KMS-11 (cell line): Measurements from ENCODE around the gene LHX5.

Experiments used
- H2AFZ ChIP-seq: fragments of 200-600 bp; sonication (generic); 2 replicates; pipeline ENCODE4 v1.6.1; 2016; ENCODE audit warnings: antibody characterized with exemption, mixed run types, low read depth
- H3K27ac ChIP-seq: fragments of 200-600 bp; sonication (generic); 2 replicates; pipeline ENCODE4 v1.6.1; 2016; ENCODE audit warnings: mild to moderate bottlenecking, mixed run types
- H3K27me3 ChIP-seq: fragments of 200-600 bp; sonication (generic); 2 replicates; pipeline ENCODE4 v1.6.1; 2017; ENCODE audit warnings: mild to moderate bottlenecking, low read depth, mixed run types, moderate library complexity; ENCODE audit not compliant: insufficient read depth
- H3K36me3 ChIP-seq: fragments of 200-600 bp; sonication (generic); 2 replicates; pipeline ENCODE4 v1.6.1; 2017; ENCODE audit warnings: mild to moderate bottlenecking, mixed run types; ENCODE audit not compliant: insufficient read depth
- H3K4me1 ChIP-seq: fragments of 200-600 bp; sonication (generic); 2 replicates; pipeline ENCODE4 v1.6.1; 2016; ENCODE audit warnings: mild to moderate bottlenecking, low read depth, mixed run types; ENCODE audit not compliant: poor library complexity, severe bottlenecking
- H3K4me2 ChIP-seq: fragments of 200-600 bp; sonication (generic); 2 replicates; pipeline ENCODE4 v1.7.0; 2016; ENCODE audit warnings: mild to moderate bottlenecking, mixed run types
- H3K4me3 ChIP-seq: fragments of 200-600 bp; sonication (generic); IDR thresholded peaks from 2 replicates; pipeline ENCODE4 v1.6.1; 2017; ENCODE audit warnings: low read depth, low read length, mixed read lengths; ENCODE audit not compliant: insufficient read depth
- H3K79me2 ChIP-seq: fragments of 200-600 bp; sonication (generic); 2 replicates; pipeline ENCODE4 v1.6.1; 2016; ENCODE audit warnings: low read depth, mixed run types; ENCODE audit not compliant: insufficient read depth
- H3K9ac ChIP-seq: fragments of 200-600 bp; sonication (generic); 2 replicates; pipeline ENCODE4 v1.6.1; 2016; ENCODE audit warnings: mild to moderate bottlenecking, mixed run types
- H4K20me1 ChIP-seq: fragments of 200-600 bp; sonication (generic); 2 replicates; pipeline ENCODE4 v1.6.1; 2016; ENCODE audit warnings: mild to moderate bottlenecking, mixed run types; ENCODE audit not compliant: insufficient read depth
- TF ChIP-seq, protein P1 (sequence below): fragments of 200-600 bp; sonication (generic); conservative IDR thresholded peaks from 2 replicates; pipeline ENCODE4 v1.6.1; 2017; ENCODE audit warnings: low read depth, mild to moderate bottlenecking, antibody characterized with exemption, low read length, moderate library complexity, mixed read lengths

Gene LHX5

GRCh38 chr12:113467142-113467501, 4.5 kb downstream of the LHX5 start:
- Histone ChIP-seq H3K79me2 (no peaks in the 10 kb centered on the region), H3K4me3 (no peak overlapping the region), H3K27me3 (peaks cover 44% of the 10 kb centered on the region), H4K20me1 (no peaks in the 10 kb centered on the region), H2AFZ (peak overlapping the region; percentile 49; the same call in 1 of the 2 replicates), H3K9ac (no peak overlapping the region), H3K4me1 (no peaks in the 10 kb centered on the region), H3K36me3 (no peaks in the 10 kb centered on the region), H3K27ac (no peak overlapping the region), H3K4me2 (no peak overlapping the region)
- TF ChIP-seq, protein P1, sequence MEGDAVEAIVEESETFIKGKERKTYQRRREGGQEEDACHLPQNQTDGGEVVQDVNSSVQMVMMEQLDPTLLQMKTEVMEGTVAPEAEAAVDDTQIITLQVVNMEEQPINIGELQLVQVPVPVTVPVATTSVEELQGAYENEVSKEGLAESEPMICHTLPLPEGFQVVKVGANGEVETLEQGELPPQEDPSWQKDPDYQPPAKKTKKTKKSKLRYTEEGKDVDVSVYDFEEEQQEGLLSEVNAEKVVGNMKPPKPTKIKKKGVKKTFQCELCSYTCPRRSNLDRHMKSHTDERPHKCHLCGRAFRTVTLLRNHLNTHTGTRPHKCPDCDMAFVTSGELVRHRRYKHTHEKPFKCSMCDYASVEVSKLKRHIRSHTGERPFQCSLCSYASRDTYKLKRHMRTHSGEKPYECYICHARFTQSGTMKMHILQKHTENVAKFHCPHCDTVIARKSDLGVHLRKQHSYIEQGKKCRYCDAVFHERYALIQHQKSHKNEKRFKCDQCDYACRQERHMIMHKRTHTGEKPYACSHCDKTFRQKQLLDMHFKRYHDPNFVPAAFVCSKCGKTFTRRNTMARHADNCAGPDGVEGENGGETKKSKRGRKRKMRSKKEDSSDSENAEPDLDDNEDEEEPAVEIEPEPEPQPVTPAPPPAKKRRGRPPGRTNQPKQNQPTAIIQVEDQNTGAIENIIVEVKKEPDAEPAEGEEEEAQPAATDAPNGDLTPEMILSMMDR: no peak

DNA sequence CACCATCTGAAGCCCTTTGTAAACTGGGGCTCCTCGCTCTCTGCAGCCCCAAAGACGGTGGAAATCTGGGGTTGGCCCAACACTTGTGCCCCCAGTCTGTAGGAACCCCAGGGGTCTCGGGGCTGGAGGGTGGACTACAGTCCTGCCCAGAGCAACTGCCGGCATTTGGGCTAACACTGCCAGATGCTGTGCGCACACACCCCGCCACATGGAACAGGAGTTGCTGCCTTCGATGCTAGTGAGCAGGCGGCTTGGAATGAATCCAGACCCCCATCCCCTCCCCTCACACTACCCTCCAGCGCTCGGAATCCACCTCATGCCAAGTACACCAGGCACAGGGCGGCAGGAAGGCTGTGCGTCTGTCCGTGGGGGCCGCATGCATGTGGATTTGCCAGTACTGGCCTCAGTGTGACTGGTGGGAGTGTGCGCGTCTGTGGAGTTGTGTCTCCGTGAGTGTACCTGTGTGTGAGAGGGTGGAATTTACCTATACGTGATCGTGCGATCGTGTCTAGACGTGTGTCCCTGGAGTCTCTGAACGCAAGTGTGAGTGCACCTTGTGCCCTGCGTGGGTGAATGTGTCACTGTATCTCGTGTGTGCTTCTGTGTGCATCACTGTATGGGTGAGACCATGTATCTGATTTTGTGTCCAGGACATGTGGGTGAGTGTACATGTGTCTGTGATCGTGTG, 5.1 kb downstream of the LHX5 start:
- TF ChIP-seq, protein P1: no peak
- Histone ChIP-seq H3K9ac (no peak overlapping the region), H3K27ac (no peak overlapping the region), H3K79me2 (no peaks in the 10 kb centered on the region), H3K36me3 (no peaks in the 10 kb centered on the region), H3K4me3 (no peak overlapping the region), H3K27me3 (peaks cover 44% of the 10 kb centered on the region), H3K4me1 (no peaks in the 10 kb centered on the region), H3K4me2 (no peak overlapping the region), H2AFZ (no peak overlapping the region), H4K20me1 (no peaks in the 10 kb centered on the region)

DNA sequence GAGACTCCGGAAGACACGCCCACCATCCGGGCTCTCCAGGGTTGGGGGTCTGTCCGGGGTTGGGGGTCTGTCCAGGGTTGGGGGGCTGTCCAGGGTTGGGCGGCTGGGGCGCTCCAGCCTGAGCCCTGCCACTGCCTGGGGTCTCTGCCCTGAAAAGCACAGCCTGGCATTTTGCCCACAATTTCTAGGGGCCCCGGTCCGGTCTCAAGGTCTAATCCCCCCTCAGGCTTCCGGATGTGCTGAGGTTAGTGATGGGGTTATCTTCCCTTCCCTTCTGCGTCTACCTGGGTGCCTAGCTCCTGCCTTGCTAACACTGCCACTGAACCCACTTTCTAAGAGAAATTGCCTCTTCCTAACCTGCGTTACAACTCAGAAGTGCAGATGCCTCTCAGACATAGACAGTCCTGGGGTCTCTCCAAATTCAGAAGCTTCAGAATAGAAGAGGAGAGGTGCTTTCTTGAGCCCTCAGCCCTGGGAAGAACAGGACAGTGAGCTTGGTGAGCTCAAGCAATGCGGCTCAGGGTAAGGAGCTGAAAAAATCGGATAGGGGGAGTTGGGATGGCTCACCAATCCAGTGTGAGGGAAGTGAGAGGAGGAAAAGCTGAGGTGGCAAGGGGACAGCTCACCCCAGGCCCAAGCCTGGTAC, 5.7 kb downstream of the LHX5 start:
- H3K9ac ChIP-seq: no peak overlapping the region
- no peaks in the 10 kb centered on the region for H3K79me2 ChIP-seq
- no peaks in the 10 kb centered on the region for H3K36me3 ChIP-seq
- no peaks in the 10 kb centered on the region for H3K4me1 ChIP-seq
- TF ChIP-seq, protein P1: no peak
- H2AFZ ChIP-seq: no peak overlapping the region
- H3K4me3 ChIP-seq: no peak overlapping the region
- H3K27ac ChIP-seq: no peak overlapping the region
- no peak overlapping the region for H3K4me2 ChIP-seq
- no peaks in the 10 kb centered on the region for H4K20me1 ChIP-seq
- H3K27me3 ChIP-seq: peaks cover 44% of the 10 kb centered on the region

- Histone ChIP-seq H4K20me1 (no peaks in the 10 kb centered on the region), H3K4me3 (no peak overlapping the region), H3K9ac (no peak overlapping the region), H3K79me2 (no peaks in the 10 kb centered on the region), H3K27ac (no peak overlapping the region), H3K4me2 (no peak overlapping the region), H3K27me3 (peaks cover 40% of the 10 kb centered on the region), H3K4me1 (no peaks in the 10 kb centered on the region), H2AFZ (no peak overlapping the region), H3K36me3 (no peaks in the 10 kb centered on the region)
- TF ChIP-seq, protein P1: no peak
These were observed 6.6 kb downstream of the LHX5 start for GRCh38 chr12:113464852-113465719.
